OCI-LY1 (cell line): ENCODE results near the gene L3MBTL4.

Source experiments
- H2AFZ ChIP-seq: fragments of 200-600 bp; sonication (generic), shearing (Covaris generic); 2 replicates; pipeline ENCODE4 v1.6.0; 2014; ENCODE audit warnings: antibody characterized with exemption, mild to moderate bottlenecking, low read length
- H3F3A ChIP-seq: fragments of 200-600 bp; sonication (generic), shearing (Covaris generic); 2 replicates; pipeline ENCODE4 v1.6.0; 2014; ENCODE audit warnings: mild to moderate bottlenecking, antibody characterized with exemption, low read length, moderate library complexity; ENCODE audit not compliant: insufficient read depth
- H3K27ac ChIP-seq: fragments of 200-600 bp; sonication (generic); 2 replicates; pipeline ENCODE4 v1.5.1; 2014; ENCODE audit warnings: low read length, mixed run types, mild to moderate bottlenecking, low read depth; ENCODE audit not compliant: poor library complexity, severe bottlenecking
- H3K27me3 ChIP-seq: fragments of 200-600 bp; sonication (generic); 2 replicates; pipeline ENCODE4 v1.6.0; 2014; ENCODE audit warnings: antibody characterized with exemption, mild to moderate bottlenecking, low read length, moderate library complexity; ENCODE audit not compliant: insufficient read depth
- H3K36me3 ChIP-seq: fragments of 200-600 bp; sonication (generic); 2 replicates; pipeline ENCODE4 v1.6.1; 2014; ENCODE audit warnings: mild to moderate bottlenecking, antibody characterized with exemption, low read length, moderate library complexity, mixed read lengths; ENCODE audit not compliant: insufficient read depth
- H3K4me1 ChIP-seq: fragments of 200-600 bp; sonication (generic); 2 replicates; pipeline ENCODE4 v1.5.1; 2014; ENCODE audit warnings: mild to moderate bottlenecking, low read length, moderate library complexity; ENCODE audit not compliant: insufficient read depth, severe bottlenecking
- H3K4me2 ChIP-seq: fragments of 200-600 bp; sonication (generic), shearing (Covaris generic); 2 replicates; pipeline ENCODE4 v1.6.1; 2014; ENCODE audit warnings: low read length
- H3K4me3 ChIP-seq: fragments of 200-600 bp; sonication (generic); 2 replicates; pipeline ENCODE4 v1.5.1; 2014; ENCODE audit warnings: low read length, low read depth, mild to moderate bottlenecking, mixed read lengths; ENCODE audit not compliant: poor library complexity, severe bottlenecking
- H3K79me2 ChIP-seq: fragments of 200-600 bp; shearing (Covaris generic); 2 replicates; pipeline ENCODE4 v1.6.1; 2016; ENCODE audit warnings: mixed run types, low read length, mixed read lengths; ENCODE audit not compliant: insufficient read depth
- H3K9ac ChIP-seq: fragments of 200-600 bp; sonication (generic), shearing (Covaris generic); 2 replicates; pipeline ENCODE4 v1.6.1; 2014; ENCODE audit warnings: mild to moderate bottlenecking, low read length, mixed read lengths
- H3K9me2 ChIP-seq: fragments of 200-600 bp; sonication (generic), shearing (Covaris generic); 2 replicates; pipeline ENCODE4 v1.6.1; 2014; ENCODE audit warnings: low read depth, mild to moderate bottlenecking, low read length, mixed read lengths
- H3K9me3 ChIP-seq: fragments of 200-600 bp; shearing (Covaris generic); 2 replicates; pipeline ENCODE4 v1.6.1; 2014; ENCODE audit warnings: low read length, mixed read lengths
- H4K20me1 ChIP-seq: fragments of 200-600 bp; sonication (generic), shearing (Covaris generic); 2 replicates; pipeline ENCODE4 v1.6.0; 2016; ENCODE audit warnings: mild to moderate bottlenecking, low read length; ENCODE audit not compliant: insufficient read depth
- CTCF ChIP-seq: fragments of 200-600 bp; sonication (generic), shearing (Covaris generic); IDR thresholded peaks from 2 replicates; pipeline ENCODE4 v1.5.1; 2017; ENCODE audit warnings: mild to moderate bottlenecking, antibody characterized with exemption, low read length, moderate library complexity, mixed read lengths
- EZH2 ChIP-seq: fragments of 200-600 bp; sonication (generic), shearing (Covaris generic); IDR thresholded peaks from 2 replicates; pipeline ENCODE4 v1.8.0; 2017; ENCODE audit warnings: borderline replicate concordance, mixed run types, mild to moderate bottlenecking, antibody characterized with exemption, low read length, moderate library complexity, mixed read lengths

Gene L3MBTL4

GRCh38 chr18:6284761-6285160 is 129.9 kb downstream of the L3MBTL4 start:
- no peaks in the 10 kb centered on the region for H3K9me2 ChIP-seq
- H3K79me2 ChIP-seq = no peaks in the 10 kb centered on the region
- no peaks in the 10 kb centered on the region for H3K36me3 ChIP-seq
- no peak overlapping the region for H3K9ac ChIP-seq
- H2AFZ ChIP-seq = no peak overlapping the region
- H3K27ac ChIP-seq = no peak overlapping the region
- no peak overlapping the region for H3K4me3 ChIP-seq
- H4K20me1 ChIP-seq = no peaks in the 10 kb centered on the region
- H3F3A ChIP-seq = no peaks in the 10 kb centered on the region
- no peaks in the 10 kb centered on the region for H3K27me3 ChIP-seq
- H3K9me3 ChIP-seq = no peaks in the 10 kb centered on the region
- H3K4me2 ChIP-seq = no peak overlapping the region
- TF ChIP-seq EZH2 = no peak
- TF ChIP-seq CTCF = no peak
- no peaks in the 10 kb centered on the region for H3K4me1 ChIP-seq

DNA sequence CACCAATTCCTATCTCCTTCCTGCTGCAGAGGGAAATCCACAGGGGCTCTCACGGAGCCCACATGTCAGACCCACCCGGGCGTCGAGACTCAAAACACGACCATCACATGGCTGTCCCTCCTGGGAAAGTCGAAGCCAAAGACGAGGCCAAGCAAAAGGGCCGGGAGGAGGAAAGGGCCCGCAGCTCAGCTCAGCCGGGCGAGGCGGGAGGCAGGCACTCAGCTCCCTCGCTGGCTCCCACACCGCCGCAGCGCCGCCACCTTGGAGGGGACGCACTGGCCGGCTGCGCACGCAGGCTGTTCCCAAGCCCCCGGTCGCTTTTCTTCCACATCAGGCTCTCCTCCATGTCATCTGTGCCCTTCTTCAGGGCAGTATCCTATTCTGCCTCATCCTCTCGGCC is 130.4 kb downstream of the L3MBTL4 start:
- H3K36me3 ChIP-seq = no peaks in the 10 kb centered on the region
- H3K27me3 ChIP-seq = no peaks in the 10 kb centered on the region
- H3F3A ChIP-seq = no peaks in the 10 kb centered on the region
- H3K9me2 ChIP-seq = no peaks in the 10 kb centered on the region
- H2AFZ ChIP-seq = no peak overlapping the region
- H3K4me3 ChIP-seq = no peak overlapping the region
- no peak overlapping the region for H3K9ac ChIP-seq
- no peak for TF ChIP-seq EZH2
- TF ChIP-seq CTCF = no peak
- H3K27ac ChIP-seq = no peak overlapping the region
- H3K4me2 ChIP-seq = no peak overlapping the region
- H3K4me1 ChIP-seq = no peaks in the 10 kb centered on the region
- H3K79me2 ChIP-seq = no peaks in the 10 kb centered on the region
- H3K9me3 ChIP-seq = no peaks in the 10 kb centered on the region
- no peaks in the 10 kb centered on the region for H4K20me1 ChIP-seq

GRCh38 chr18:6281874-6282273 is 132.8 kb downstream of the L3MBTL4 start:
- Histone ChIP-seq H3K4me1 (no peaks in the 10 kb centered on the region), H3K36me3 (no peaks in the 10 kb centered on the region), H2AFZ (no peak overlapping the region), H3K9me3 (no peaks in the 10 kb centered on the region), H3K9me2 (no peaks in the 10 kb centered on the region), H3K9ac (no peak overlapping the region), H3K27ac (no peak overlapping the region), H3K27me3 (no peaks in the 10 kb centered on the region), H3F3A (no peaks in the 10 kb centered on the region), H3K4me3 (no peak overlapping the region), H3K4me2 (no peak overlapping the region), H4K20me1 (no peaks in the 10 kb centered on the region), H3K79me2 (no peaks in the 10 kb centered on the region)
- TF ChIP-seq CTCF (no peak), EZH2 (no peak)
